Measurements from ENCODE around the gene PGLYRP4.
"Not testable (repeated sequence)": the region's sequence is repeated elsewhere in the genome, so short reads cannot be mapped to it uniquely, and the experiment has no call there.

PGLYRP4 gene

DNA sequence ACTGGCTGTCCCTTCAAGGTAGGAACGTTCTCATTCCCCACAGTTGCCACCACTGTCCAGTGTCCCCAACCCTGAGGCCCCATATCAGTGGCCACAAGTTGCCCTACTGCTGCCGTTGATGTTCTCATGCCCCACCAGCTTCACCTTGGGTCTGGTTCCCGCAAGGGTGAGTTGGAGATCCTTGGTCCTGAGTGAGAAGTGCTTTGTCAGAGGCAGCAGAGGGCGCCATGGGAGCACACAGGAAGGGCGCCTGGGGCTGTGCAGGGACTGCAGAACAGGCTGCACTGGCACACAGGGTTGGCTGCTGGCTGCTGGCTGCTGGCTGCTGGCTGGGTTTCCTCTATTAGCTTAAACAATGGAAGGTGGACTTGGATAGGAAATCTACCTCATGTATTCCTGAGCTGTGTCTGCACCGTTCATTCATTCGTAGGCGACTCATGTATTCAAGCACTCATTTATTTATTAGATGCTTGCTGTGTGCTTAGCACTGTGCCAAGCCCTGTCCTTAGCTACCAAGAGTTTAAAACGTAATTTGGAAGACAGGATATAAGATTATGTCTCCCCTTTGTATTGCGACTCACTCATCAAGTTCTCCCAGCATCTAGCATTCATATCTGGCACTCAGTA lies 6.9 kb upstream of the PGLYRP4 start:
- peak; percentile 46 to 48 for ATAC-seq

DNA sequence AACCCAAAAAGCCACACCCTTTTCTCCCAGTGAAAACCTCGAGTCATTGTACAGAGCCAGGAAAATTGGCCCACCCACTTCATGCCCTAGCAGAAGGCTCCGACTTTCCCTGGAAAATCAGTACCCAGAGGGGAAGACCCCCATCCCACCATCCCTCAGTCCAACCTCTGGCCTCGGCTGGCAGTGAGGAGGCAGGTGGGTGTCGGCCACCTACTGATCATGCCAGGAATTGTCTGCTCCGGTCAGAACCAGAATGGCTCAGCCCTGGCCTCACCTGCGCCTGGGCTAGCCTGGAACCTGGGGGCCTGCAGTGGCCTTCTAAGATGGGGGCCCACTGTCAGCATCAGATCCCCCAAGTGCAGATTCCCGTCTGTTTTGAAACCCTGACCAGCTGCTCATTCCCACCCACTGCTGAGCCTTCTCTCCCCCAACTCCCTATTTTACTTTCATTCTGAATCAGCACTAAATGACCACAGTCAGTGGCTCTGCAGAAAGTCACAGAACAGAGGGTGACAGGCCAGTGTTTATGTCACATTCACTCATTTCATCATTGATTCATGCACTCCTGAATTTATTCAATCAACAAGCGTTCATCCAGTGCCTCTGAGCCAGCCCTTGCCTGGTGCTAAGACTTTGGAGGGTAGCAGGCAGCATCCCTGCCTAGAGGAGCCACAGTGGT lies 6.0 kb upstream of the PGLYRP4 start:
- no peak for ATAC-seq

DNA sequence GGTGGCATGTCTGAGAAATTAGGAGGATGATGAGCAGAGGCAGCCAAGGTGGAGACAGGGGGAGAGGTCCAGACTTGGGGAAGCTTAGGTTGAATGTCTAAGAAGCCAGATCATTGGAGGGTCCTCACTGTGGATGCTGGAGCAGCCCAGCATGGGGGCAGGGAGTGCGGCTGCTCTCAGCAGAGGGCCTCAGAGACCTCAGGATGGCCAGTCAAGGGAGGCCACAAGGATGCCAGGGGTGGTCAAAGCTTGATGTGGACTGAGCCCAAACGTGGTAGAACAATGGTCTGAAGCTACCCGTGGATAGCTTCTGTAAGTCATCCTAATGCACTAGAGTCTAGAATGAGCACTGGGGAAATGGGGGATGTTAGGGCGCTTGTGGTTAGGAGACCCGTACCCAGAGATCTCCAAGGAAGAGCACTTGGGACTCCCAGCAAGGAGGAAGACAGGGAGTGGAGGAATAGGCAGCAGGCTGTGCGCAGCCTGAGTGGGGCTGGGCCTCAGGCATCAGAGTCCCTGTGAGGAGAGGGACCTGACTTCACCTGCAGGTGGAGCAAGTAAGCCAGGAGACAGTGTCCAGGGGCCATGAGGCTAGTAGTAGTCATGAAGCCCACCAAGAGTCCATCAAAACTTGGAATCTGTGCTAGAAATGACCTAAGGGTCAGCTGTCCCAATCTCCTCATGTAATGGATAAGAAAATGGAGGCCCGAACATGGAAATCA lies 4.7 kb upstream of the PGLYRP4 start:
- ATAC-seq: no peak

DNA sequence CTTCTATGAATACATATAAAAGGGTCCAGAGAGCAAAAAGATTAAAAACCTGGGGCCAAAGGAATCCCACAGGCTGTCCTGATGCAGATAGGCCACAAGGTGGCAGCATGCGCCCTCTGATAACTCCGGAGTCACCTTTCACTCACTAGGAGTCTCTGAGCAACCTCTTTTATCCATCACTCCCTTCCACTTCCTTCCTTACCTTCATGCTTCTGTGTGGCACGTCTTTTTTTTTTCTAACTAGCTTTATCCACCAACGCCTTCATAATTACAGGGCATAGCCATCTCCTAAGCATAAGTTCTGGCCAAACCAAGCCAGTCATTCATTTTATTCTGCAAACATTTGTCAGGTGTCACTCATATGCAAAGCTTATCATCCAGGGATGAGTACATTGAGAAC lies 3.9 kb upstream of the PGLYRP4 start:
- ATAC-seq: peak in 1 of 2 donors; percentile 51

DNA sequence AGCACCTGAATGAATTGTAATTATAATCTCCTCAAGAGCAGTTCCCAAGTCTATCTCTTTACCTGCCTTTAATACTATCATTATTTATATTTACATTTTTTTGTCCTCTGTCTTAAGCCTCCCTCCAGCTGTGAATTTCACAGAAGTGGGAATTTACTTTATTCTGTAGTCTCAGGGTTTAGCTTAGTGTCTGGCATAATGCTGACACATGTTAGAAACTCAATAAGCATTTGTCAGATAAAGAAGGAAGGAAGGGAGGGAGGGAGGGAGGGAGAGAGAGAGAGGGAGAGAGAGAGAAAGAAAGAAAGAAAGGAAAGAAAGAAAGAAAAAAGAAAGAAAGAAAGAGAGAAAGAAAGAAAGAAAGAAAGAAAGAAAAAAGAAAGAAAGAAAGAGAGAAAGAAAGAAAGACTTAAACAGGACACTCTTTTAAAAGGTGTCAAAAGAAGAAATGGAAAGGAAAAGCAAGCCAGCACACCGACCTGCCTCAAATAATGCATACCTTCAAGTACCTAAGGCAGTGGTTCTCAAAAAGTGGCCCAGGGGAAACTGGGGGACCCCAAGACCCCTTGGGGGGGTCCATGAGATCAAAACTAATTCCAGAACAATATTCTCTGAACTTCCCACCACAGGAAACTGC lies 1.8 kb upstream of the PGLYRP4 start:
- no peak for ATAC-seq

DNA sequence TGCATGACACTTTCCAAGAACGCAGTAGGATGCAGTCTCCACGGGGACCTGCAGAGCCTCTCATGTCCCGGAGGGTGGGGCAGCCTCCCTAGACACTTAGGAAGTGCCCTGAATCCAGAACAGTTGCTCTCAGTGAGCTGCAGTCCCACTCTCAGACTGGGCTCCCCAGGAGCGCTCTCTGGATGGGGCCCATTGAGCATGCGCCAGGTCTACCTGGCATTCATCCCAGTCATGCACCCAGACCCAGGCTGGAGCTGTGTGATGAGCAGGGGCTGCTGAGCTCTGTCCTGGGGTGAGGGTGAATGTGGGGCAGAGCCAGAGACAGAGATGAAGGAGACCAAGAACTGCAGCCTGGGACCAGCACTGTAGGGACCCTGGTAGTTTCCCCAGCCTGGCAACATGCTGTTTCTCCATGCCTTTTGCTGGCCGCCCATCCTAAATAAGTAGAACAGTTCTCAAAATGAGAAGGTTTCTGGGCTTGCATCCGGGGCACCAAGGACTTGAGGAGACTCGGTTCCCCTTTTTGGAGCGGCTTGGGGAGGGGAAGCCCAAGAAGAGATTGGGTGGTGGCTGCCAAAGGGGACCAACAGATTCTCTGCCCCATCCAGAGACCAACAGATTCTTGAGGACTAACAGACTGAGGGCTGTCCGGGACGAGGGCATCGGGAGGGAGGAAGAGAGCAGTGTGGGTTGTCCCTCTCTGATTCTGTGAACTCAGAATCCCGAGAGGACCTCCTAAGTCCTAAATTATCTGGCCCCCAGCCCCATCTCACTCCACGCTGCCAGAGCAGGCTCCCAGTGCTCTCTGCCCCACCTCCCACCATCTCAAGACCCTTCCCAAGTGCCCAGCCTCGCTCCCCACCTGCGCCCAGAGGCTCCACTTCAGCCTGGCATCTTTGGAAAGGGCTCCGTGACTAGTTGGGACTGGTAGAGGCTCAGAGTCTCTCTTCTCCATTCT lies 1.0 kb upstream of the PGLYRP4 start:
- ATAC-seq: no peak

DNA sequence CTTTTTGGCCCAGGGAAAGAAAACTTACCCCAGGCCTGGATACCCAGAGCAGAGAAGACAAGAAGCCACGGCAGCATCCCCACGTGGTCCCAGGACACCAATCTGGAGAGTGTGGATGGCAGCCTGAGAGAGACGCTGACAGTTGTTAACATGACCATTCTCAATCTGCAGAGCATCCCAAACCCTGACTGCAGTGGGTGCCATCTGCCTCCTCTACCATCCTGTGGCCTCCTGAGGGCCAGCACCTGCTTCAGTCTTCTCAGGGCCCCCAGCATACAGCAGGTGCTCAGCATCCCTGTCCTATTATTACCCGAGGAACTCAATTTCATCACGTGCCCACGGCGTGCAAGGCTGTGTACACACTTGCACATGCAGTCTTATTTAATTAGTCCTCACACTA lies 785 bp downstream of the PGLYRP4 start:
- ATAC-seq: no peak

DNA sequence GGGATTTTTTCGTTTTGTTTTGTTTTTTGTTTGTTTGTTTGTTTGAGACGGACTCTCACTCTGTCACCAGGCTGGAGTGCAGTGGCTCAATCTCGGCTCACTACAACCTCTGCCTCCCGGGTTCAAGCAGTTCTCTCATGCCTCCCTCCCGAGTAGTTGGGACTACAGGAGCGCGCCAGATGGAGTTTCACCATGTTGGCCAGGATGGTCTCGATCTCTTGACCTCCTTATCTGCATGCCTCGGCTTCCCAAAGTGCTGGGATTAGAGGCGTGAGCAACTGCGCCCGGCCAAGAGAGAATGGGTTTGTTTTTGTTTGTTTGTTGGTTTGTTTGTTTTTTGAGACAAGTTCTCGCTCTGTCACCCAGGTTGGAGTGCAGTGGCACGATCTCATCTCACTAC lies 1.6 kb downstream of the PGLYRP4 start:
- not testable (repeated sequence) for ATAC-seq

DNA sequence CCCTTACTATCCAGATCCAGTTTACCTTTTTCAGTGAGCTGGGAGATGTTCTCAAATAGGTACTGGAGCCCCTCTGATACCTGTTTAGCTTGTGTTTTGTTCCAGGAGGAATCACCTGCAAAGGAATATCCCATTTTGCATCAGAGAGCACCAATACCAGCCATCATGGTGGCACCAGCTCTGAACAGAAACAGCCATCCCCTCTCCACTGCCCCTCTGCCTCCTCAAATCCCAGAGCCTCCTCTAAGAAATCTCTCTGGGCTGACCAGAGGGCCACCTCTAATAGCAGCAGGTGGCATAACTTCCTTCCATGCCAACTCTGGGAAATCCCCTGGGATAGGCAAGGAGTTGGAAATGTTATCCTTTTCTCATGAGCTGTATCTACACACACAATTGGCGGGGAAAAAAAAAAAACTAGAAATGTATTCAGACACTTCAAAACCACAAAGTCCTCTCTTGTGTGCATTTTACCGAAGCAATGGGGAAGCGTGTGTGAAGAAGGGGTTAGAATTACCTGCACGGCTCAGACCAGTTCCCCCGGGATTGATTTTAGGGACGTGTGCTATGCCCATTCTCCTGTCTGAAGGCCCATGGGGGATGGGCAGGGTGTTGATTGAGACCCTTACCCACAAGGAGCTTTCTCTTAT lies 2.4 kb downstream of the PGLYRP4 start:
- ATAC-seq: peak in 1 of 2 donors; percentile 13

DNA sequence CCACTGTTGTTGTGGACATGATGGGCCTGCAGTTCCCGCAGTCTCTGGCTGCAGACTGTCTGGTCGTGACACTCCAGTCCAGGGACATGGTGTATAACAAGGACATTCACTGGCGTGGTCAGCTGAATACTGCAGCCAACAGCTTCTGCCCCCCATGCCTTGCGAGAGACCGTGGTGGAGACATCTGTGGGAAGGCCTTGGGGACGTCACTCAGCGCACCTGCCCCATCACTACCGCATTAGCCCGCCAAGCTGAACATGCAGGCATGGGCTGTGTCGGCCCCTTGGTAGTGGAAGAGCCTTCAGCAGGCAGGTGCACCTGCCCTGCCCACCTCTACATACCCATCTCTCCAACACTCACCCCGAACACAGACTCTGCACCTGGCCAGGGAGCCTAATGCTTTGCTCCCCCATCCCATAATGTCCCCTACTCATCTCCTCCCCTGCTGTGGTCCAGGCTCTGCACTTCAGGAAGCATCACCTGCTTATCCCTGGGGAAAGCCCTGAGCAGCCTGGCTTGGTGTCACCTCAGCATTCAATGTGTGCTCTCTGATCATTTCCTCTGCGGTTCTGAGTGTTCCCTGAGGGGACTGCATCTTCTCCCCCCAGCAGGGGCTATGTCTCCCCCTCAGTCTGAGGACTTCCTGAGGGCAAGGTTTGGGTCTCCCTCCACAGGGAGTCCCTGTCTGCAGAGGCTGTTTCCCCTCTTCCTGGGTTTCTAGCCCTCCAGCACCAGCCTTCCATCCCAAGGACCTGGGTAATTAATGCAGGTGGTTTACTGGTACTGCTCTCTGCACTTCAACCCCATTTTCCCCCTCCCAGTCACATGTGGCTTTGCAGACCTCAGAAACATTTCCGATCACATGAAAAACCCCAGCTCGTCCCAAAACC lies 3.2 kb downstream of the PGLYRP4 start:
- peak in 1 of 2 donors; percentile 22 for ATAC-seq

DNA sequence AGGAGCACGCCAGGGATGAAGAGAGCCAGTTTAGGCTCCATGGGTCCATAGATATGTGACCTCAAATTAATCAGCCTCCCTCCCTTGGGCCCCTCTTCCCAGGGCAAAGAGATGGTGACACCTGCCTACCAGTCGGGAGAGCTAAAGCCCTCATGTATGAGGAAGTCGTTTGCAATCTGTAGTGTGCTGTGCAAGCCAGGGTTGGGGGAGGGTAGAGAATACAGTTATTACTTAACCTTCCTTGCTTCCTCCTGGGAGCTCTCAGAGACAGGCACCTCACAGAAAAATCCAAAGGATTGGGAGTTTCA lies 4.0 kb downstream of the PGLYRP4 start:
- no peak for ATAC-seq

DNA sequence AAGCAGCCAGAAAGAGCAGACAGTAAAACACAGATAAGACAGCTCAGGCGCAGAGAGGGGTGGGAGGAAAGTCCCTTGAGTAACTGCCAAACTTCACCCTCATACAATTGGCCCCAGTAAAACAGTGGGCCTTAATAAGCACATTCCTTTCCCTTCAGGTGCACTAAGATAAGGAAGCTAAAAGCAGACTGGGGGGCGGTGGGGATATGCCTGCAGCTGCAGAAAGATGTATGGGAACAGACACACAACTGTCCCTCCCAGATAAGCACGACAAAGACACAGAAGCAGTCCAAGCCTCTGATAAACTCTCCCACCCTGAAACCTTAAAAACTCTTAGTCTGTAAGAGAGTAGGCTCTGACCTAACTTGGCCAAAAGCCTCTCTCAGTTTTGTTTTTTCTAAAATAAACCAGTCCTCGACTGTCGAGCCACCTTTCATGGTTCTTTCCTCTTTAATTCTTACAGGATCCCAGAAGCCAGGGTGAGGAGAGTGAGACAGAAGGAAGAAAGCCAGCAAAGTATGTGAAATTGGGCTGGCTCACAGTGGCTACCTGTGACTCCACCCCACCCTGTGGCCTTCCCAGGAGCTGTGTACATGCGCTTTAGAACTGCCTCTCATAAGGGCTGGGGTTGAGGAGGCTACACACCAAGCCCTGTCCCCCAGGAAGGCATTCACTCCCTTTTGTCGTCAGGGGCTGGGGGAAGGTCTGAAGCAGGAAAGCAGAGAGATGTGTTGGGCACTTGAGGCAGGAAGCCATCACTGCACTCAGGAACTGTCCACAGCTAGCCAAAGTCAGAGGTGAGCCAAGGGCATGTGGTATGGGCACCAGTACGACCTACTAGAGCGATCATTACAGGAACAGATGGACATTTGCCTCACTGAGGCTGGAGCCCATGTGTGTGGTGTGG lies 4.6 kb downstream of the PGLYRP4 start:
- no peak for ATAC-seq

DNA sequence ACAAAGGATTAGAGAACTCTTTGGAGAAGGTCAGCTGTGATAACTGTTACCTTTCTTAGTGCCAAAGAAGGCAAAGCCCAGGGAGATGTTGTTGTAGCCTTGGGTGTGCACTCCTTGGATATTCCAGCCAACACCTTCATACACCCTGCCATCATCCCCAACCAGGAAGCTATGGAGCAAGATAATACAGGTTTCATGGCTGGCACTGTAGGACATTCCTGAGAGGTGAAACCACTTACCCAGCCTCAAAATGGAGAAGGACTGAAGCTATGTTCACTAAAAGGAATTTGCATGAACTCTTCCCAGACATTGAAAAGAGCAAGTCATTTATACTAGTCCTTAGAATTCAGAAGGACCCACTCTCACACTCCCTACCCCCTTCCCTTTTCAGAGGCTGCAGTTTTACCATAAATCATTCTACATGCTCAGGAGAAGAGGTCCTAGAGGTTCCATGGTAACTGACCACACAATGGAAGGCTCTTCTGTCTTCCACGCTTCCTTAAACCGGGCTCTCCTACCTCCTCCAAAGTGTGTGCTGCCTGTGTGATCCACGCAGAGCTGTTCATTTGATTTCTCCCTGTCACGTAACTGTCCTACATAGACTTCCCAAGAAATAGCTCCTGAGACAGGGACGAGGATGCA lies 5.5 kb downstream of the PGLYRP4 start:
- no peak for ATAC-seq

DNA sequence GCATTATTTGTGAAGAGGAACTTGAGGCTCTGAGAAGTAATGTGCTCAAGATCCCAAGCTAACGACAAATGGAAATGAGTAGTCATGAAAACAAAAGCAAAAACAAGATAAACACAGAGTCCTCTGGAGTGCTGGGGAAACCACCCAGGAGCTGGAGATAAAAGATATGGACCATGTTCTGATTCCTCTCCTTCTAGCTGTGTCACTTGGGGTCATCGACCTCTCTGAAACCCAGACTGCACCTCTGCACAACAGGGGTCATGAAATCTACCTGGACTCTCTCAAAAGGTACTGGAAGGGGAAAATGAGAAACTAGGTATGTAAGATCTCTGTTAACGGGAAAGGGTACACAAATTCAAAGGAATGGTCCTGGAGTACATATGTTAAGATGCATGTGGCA lies 6.5 kb downstream of the PGLYRP4 start:
- ATAC-seq: no peak

DNA sequence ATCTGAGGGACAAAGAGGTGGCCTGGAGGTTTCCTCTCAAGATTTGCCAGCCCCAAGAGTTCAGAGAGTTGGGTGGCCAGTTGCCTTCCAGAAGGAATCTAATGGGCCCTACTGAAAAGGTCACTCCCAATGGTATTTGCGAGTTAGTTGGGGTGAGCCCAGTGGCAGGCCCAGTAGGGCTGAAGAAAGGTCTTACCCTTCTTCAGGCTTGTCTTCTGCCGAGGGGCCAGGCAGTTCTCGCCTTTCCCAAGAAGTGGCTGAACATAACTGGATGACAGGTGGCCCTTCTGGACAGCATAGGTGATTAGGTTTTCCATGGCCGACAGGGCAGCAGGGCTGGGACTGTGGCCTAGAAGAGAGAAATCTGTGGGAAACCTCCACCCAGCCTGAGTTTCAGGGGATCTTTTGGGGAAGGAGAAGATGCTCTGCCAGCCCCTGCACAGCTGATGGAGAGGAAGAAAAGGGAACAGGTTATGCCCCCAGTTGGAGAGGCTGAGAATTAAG lies 7.2 kb downstream of the PGLYRP4 start:
- ATAC-seq: no peak

DNA sequence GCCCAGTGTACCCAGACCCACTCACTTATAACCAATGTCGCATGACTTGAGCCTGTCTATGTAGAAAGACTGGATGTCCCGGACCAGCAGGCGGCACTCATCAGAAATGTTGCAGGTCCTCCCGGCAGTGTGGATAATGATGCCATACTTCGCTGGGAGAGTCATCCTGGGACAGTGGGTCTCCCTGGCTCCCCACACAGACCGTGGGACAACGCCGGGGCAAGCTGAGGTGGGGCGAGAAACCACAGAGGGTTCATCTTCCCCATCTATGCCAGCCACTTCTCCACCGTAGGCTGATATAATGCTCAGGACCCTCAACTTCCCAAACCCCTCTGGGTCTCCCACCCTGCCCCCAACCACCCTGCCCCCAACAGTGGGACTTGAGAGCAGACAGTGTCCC lies 8.3 kb downstream of the PGLYRP4 start:
- no peak for ATAC-seq

DNA sequence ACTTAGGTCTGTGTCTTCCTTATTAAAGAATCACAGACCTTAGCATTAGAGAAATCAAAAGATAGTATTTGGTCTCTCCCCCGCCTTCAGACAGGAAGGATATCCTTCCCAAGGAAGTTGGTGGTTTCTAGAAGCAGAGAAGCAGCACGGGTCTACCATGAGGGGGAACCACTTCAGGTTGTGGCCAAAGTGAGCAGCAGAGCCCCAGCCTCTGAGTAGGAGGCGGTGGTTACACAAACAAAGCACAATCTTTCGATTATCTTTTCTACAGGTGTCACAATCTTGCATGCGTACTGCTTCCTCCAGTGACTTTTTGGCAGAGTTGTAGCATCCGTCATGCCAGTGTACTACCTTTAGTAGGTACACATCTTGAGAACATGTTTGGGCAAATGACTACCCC lies 8.8 kb downstream of the PGLYRP4 start:
- ATAC-seq: no peak

DNA sequence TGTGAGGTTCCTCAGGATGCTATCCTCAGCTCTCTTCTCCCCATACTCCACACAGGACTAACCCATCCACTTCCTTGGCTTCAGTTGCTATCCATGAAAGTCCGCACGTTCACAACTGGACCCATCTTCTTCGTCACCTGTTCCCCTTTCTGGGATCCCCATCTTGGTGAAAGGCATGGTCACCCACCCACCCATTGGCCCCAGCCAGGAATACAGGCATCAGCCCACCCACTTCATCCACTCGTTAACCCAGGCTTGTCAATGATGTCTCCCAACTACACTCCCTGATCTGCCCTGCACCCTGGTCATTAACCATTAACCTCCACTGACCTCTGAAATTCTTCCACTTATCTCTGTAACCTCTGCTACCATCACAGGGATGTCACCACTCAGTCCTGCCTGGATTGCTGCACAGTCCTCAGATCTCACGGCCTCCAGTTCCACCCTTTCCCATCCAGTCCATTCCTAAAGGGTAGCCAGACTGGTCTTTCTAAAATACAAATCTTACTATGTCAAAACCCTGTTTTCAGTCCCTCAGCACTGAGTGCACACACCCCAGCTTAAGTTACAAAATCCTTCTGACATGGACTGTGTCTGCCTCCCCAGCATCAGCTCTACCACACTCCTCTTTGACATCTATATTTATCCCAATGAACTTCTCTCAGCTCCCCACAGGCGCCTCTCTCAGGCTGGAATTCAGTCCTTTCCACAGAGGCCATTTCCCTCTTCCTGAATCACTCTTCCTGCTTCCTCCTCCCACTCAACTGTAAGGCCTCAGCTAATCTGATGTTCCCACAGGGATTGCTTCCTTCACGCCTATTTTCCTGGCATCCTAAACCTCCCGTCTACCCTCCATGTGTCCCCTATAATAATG lies 10.4 kb downstream of the PGLYRP4 start:
- ATAC-seq: no peak
